ENCODE measurements around the gene RFNG.
A peak's percentile ranks its signal among the peaks of the same experiment; 100 is the strongest.
"Not testable (repeated sequence)": the region's sequence is repeated elsewhere in the genome, so short reads cannot be mapped to it uniquely, and the experiment has no call there.

The RFNG gene

GRCh38 chr17:82041144-82041814 lies 10.3 kb downstream of the RFNG start:
- no peak for DNase-seq

DNA sequence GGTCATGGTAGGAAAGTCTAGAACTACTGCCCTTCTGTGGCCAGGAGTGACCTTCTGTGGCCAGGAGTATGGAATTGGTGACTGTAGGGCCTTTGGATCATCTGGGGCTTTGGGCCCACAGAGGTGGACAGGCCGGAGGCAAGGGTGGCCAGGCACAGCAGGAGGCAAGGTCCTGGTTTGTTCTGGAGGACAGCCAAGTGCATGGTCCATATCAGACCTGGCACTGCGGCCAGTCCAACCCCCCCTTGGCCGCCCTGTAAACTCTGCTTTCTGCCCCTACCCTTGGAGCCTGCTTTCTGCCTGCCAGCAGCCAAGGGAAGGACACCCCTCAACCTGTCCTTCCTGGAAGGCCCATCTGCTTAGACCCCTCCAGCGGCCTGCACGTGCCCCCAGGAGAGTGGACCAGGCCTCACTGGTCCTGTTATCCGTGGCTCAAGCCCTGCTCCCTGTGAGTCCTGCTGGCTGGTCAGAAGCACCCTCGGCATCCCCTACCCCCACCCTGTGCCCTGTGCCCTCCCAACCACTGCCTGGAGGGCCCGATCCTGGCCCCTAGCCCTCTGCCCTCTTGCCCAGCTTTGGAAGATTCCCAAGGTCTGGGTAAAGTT lies 11.8 kb downstream of the RFNG start:
- no peak for DNase-seq

GRCh38 chr17:82038796-82039409 lies 12.7 kb downstream of the RFNG start:
- DNase-seq: not testable (repeated sequence)

DNA sequence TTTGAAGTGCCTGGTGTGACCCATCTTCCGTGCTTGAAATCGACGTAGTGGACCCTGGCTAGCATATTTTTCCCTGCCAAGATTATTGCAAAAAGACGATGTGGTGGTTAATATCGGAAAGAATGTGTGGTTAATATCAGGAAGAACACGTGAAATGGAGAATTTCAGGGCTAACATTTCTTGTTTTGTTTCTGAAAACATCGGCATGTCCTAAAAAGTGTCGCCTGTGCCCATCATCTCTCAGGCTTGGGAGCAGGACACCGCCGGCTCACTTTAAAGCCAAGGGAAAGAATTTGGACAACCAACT lies 13.8 kb downstream of the RFNG start:
- no peak for DNase-seq

DNA sequence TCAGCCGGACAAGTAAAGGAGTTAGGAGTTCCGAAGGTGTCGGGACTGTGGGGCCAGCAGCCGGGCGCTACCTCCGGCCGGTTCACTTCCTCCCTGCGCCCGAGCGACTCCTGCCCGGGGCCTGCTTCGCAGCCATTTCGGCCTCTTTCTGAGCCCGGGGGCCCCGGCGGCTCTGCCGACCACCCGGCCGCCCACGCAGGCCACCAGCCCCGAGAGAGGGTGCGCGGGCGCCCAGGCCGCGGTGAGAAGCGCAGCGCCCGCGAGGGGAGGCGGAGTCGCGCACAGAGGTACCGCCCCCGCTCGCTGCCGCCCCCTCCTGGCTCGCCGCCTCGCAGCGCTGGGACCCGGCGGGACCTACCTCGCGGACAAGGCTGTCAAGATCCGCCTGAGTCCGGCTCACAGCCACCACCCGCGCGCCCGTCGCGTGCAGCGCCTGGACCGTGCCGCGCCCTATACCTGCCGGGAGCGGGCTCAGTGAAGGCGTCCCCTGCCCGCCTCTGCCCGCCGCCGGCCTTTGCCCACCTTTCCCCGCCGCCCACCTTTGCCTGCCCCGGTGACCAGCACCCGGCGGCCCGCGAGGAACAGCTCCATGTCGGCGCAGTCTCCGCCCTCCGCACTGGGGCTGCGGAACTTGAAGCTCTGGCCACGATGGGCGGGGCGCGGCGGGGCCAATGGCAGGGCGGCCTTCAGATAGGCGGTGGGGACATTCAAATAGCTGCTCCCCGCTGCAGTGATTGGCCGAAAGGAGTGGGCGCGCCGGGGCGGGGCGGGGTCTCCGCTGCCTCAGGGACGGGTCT lies 14.3 kb downstream of the RFNG start, which contains the start of gene DCXR:
Gene DCXR, minus strand, starts transcription at position 606 of the 797 bp plus-strand sequence. Its CDS starts 15 bp downstream, at position 591.
- peak; percentile 92 for DNase-seq

DNA sequence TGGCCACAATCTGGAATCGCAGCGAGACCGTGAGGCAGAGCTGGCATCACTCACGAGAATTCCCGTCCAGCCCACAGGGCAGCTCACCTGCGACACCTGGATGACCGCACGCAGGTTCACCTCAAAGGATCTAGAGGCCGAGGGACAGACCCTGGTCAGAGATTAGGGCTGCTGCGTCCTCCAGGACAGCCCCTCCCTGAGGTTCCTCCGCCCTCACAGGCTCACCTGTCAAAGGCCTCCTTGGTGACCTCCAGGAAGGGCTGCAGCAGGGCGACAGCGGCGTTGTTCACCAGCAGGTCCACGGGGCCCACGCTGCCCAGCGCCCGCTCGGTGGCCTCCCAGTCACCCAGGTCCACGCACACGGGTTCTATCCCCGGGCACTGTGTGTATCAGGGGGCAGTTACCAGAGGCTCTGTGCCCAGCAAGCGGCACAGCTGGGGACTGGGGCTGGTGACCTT lies 14.9 kb downstream of the RFNG start:
- DNase-seq: no peak

GRCh38 chr17:82035956-82036633 lies 15.5 kb downstream of the RFNG start:
- no peak for DNase-seq

- DNase-seq: no peak
Measured at GRCh38 chr17:82035488-82035887, 16.1 kb downstream of the RFNG start.

DNA sequence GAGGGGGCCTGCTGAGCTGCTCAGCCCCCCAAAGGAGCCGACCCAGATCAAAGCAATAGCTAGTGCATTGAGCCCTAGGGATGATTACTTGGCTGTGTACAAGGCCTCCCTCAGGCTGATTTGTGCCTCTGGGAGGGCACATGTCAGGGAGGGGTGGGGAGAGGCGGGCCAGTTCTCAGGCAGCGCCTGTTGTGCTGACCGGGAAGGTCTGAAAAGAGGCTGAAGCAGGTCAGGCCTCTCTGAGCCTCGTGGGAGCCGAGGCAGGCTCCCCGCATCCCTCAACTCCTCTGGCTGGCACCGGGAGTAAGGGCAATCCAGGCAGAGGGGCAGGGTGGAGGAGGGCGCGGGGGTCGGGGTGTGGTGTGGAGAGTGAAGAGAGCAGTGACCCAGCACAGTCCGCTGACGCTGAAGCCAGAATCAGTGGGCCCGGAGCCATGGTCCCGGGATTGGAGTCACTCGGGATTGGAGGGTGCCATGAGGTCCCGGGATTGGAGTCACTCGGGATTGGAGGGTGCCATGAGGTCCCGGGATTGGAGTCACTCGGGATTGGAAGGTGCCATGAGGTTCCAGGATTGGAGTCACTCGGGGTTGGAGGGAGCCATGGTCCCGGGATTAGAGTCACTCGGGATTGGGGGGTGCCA lies 17.1 kb downstream of the RFNG start:
- DNase-seq: no peak

GRCh38 chr17:82033359-82034085 lies 18.1 kb downstream of the RFNG start:
- no peak for DNase-seq

DNA sequence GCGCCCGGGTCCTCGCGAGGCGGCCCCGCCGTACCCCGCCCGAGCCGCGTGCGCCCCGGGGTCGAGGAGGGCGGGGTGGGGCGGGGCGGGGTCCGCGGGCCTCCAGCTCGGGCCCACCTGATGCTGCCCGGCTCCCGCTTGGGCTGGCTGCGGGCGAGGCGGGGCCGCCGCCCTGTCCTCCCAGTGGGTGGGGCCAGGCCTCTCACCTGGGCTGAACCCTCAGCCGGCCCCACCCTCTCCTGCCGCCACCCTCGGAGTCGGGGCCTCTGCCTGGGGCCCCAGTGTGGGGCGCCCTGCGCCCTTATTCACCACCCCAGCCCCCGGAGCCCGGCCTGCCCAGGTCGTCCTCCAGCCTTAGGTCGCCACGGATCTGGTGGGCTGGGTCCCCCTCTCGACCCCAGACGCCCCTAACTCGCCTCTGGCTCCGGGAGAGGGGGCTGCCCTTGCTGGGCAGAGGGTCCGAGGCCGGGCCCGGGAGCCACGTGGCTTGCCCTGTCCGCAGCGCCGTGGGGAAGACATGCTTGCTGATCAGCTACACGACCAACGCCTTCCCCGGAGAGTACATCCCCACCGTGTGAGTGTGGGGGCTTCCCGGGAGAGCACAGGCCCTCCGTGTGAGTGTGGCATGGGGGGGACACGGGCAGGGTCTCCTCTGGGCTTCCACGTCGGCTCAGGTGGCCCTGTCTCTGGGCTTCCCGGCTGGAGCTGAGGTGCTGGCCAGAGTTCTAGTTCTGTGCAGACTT lies 19.6 kb downstream of the RFNG start:
- peak; percentile 54 for DNase-seq

DNA sequence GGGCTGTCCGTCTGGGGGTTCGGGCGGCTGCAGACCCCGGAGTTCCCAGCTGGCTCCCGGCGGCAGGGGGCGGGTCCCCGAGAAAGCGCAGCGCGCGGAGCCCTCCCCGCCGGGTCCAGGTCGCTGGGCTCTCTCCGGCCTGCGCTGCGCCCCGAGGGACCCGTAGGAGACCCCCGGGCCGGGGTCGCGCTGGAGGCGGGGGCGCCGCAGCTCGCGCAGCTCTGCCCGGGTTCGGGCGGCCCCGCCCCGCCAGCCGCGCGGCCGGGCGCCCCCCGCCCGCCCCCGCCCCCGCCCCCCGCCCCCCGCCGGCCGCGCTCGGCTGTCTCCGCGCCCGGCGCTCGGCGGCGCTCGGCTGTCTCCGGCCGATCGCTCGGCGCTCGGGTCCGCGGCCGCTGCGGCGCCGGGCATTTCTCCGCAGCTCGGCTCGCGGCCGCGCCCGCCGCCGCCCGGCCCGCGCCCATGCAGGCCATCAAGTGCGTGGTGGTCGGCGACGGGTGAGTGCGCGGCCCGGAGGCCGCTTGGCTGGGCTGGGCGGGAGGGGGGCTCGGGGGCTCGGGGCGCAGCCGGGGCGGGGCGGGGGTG lies 20.2 kb downstream of the RFNG start, which contains the start of gene RAC3:
Gene RAC3, plus strand, starts transcription at position 376 of the 582 bp plus-strand sequence. Its CDS starts 84 bp downstream, at position 460.
- DNase-seq: peak; percentile 39

DNA sequence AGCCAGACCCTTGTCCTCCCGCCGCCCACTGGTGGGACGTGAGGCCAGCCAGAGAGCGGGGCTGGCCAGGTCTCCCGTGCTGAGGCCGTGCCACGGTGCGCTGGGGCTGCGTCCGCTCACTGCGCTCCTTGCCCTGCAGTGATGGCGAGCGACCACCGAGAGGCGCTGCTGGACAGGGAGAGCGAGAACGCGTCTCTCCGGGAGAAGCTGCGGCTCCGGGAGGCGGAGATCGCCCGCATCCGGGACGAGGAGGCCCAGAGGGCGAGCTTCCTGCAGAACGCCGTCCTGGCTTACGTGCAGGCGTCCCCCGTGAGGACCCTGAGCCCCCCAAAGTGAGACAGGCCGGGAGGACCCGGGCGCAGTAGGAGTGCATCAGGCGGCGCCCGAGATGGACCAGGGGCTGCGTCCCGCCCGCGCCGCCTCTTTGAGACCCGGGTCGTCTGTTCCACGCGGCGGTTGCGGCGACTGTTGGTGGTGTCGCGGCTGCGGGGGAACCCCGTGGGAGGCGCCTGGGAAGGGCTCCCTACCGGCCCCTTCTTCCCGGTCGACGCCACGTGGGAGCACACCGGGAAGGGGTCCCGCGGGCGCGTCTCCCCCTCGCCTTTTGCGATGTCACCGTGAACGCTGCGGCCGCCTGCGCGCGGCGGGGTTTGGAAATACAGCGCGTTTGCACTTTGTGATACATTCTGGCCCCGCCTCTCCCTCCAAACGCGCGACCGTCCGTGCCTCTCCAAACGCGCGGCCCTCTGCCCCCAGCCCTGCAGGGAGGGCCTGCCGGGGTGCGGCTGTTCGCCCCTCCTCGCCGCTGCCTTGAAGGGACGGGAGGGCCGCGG lies 20.9 kb downstream of the RFNG start:
- peak; percentile 79 for DNase-seq

GRCh38 chr17:82029990-82030469 lies 21.6 kb downstream of the RFNG start:
- no peak for DNase-seq

GRCh38 chr17:82029391-82029790 lies 22.2 kb downstream of the RFNG start:
- no peak for DNase-seq

DNA sequence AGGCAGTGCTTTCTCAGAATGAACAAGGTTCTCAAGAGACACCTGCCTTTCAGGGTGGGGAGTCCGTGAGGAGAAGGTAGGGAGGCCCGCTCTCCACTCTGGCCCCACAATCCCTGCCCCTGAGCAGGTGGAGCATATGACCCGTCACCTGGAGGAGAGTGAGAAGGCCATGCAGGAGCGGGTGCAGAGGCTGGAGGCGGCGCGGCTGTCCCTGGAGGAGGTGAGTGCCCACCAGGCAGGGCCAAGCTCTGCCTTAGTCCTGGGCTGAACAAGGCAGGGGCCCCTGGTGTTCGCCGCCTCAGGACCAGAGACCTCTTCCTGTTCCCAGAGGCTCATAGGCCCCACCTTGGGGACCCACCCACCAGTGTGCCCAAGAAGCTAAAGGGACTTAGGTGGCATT lies 22.6 kb downstream of the RFNG start:
- no peak for DNase-seq

DNA sequence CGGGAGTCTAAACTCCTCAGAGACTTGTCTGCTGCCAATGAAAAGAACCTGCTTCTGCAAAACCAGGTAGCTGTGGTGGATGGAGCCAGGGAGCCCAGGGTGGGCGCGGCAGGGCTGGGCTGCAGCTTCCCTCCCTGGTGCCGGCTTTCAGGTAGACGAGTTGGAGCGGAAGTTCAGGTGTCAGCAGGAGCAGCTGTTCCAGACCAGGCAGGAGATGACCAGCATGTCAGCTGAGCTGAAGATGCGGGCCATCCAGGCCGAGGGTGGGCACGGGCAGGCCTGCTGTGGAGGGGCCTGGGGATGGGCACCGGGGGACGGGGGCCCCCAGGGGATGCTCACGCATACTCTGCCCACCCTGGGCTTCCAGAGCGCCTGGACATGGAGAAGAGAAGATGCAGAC lies 23.4 kb downstream of the RFNG start:
- no peak for DNase-seq

- no peak for DNase-seq
Measured at GRCh38 chr17:82025401-82026107, 26.1 kb downstream of the RFNG start.

DNA sequence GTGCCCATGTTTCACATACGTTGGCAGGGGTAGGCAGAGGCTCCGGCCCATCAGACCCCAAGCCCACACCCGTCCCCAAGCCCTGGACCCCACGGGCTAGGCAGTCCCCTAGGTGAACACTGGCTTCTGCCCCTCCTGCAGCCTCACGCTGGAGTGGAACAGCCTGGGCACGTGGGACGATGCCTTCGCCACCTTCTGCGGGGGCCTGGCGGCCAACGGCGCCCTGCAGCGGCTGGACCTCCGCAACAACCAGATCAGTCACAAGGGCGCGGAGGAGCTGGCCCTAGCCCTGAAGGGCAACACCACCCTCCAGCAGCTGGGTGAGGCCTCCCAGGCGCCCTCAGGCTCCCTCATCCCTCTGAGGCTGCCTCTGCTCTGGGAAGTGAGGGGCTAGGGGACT lies 26.8 kb downstream of the RFNG start:
- DNase-seq: no peak

Data from NCI-H2171 (cell line).